ENCODE data around the gene MEF2C.
"Not testable (repeated sequence)": the region's sequence is repeated elsewhere in the genome, so short reads cannot be mapped to it uniquely, and the experiment has no call there.

GRCh38 chr5:88798933-88799332 lies 84.1 kb downstream of the MEF2C start:
- not testable (repeated sequence) for TF ChIP-seq CTCF (IDR thresholded peaks at IDR 0.05; ENCODE audit: poor library complexity, severe bottlenecking); REST (IDR thresholded peaks at IDR 0.05; ENCODE audit: borderline replicate concordance); TAF1 (IDR thresholded peaks at IDR 0.05; ENCODE audit: low read depth); EZH2 (IDR thresholded peaks at IDR 0.05; ENCODE audit: borderline replicate concordance, insufficient read depth, low read length, poor library complexity, severe bottlenecking); POLR2AphosphoS5 (IDR thresholded peaks at IDR 0.05); EP300 (conservative IDR thresholded peaks at IDR 0.05; ENCODE audit: poor library complexity, severe bottlenecking)
